ENCODE results near the gene ITIH4.
"Not testable (repeated sequence)": the region's sequence is repeated elsewhere in the genome, so short reads cannot be mapped to it uniquely, and the experiment has no call there.

The ITIH4 gene

GRCh38 chr3:52779011-52779836 lies 51.2 kb downstream of the ITIH4 start:
- no peak overlapping the region for H3K4me3 ChIP-seq (ENCODE audit: low read depth, low read length)
- no peak for TF ChIP-seq CTCF (IDR thresholded peaks at IDR 0.05; ENCODE audit: insufficient read depth, low read length, missing control alignments)
- ChIA-PET CTCF (interaction anchor here (1.4 kb wide), 1 partner anchor 11 kb away, joined by 4 read pairs; no protein-coding TSS in a partner anchor), POLR2A (no interaction called here)
- DNase-seq (ENCODE audit: low read depth, low spot score) = no peak

- no peak overlapping the region for H3K4me3 ChIP-seq (ENCODE audit: low read depth, low read length)
- DNase-seq (ENCODE audit: low read depth, low spot score) = no peak
- ChIA-PET CTCF (interaction anchor here (1.4 kb wide), 1 partner anchor 12 kb away, joined by 4 read pairs; no protein-coding TSS in a partner anchor), POLR2A (no interaction called here)
- TF ChIP-seq CTCF (IDR thresholded peaks at IDR 0.05; ENCODE audit: insufficient read depth, low read length, missing control alignments) = no peak
Observed at GRCh38 chr3:52777959-52778805, 52.3 kb downstream of the ITIH4 start.

GRCh38 chr3:52777127-52777958 lies 53.1 kb downstream of the ITIH4 start, which contains the start of gene ITIH1:
ITIH1 (plus strand) TSS chr3:52777599; CDS start chr3:52777616, 17 bp downstream.
- ChIA-PET CTCF (no interaction called here), POLR2A (no interaction called here)
- H3K4me3 ChIP-seq (ENCODE audit: low read depth, low read length) = no peak within 1 kb of the TSS
- no peak for DNase-seq (ENCODE audit: low read depth, low spot score)
- TF ChIP-seq CTCF (IDR thresholded peaks at IDR 0.05; ENCODE audit: insufficient read depth, low read length, missing control alignments) = no peak

- H3K4me3 ChIP-seq (ENCODE audit: low read depth, low read length); DNase-seq (ENCODE audit: low read depth, low spot score); CTCF ChIA-PET: not testable (repeated sequence)
- POLR2A ChIA-PET = interaction anchor here (0.7 kb wide), 1 partner anchor 75 kb away, joined by 3 read pairs; no protein-coding TSS in a partner anchor
Observed at GRCh38 chr3:52776486-52776885, 54.0 kb downstream of the ITIH4 start.

GRCh38 chr3:52775877-52776276 lies 54.6 kb downstream of the ITIH4 start:
- no peak overlapping the region for H3K4me3 ChIP-seq (ENCODE audit: low read depth, low read length)
- POLR2A ChIA-PET = interaction anchor here (0.7 kb wide), 1 partner anchor 75 kb away, joined by 3 read pairs; no protein-coding TSS in a partner anchor
- CTCF ChIA-PET = no interaction called here
- no peak for TF ChIP-seq CTCF (IDR thresholded peaks at IDR 0.05; ENCODE audit: insufficient read depth, low read length, missing control alignments)
- no peak for DNase-seq (ENCODE audit: low read depth, low spot score)
